ENCODE results near the gene TEX28.
"Not testable (repeated sequence)": the region's sequence is repeated elsewhere in the genome, so short reads cannot be mapped to it uniquely, and the experiment has no call there.

TEX28 gene

DNA sequence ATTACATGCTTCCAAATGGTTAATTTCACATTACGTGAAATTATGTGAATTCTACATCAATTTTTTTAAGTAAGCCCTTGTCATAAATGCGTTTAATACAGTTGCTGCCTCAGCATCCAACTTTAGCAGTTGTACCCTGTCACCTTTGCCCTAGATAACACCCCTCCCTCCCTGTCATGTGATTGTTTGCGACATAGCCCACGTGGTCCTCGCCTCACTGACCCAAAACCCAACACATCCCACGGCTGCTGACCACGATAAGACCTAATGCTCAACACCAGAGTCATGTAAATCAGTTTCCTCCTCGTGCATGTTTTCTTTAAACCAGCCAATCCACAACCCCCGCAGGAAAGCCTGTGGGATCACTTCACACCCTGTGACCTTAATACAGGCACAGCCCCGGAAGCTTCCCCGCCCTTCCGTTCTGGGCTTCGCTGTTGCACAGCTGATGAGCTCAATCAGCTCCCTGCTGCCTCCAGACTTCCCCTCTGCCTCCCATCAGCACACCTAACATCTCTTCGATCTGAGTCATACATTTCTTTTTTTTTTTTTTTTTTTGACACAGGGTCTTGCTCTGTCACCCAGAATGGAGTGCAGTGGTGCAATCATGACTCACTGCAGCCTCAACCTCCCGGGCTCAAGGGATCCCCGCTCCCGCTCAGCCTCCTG, 47.4 kb downstream of the TEX28 start:
- DNase-seq (ENCODE audit: low read depth), result not testable (repeated sequence)

DNA sequence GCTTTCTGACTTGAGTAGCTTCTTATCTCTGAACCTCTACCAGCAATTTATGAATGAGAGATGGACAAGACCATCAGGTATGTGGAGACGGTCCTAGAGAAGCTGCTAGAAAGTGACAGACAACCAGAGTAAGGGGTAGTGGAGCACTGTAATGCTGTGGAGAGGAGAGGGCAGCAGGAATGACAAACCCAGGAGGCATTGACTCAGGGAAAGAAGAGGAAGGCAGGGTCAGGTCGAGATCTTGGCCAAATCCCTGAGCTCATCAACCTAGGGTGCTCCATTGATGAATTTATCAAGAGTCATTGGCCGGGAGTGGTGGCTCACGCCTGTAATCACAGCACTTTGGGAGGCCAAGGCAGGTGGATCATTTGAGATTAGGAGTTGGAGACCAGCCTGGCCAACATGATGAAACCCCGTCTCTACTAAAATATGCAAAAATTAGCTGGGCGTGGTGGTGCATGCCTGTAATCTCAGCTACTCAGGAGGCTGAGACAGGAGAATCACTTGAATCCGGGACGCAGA, 54.9 kb downstream of the TEX28 start:
- not testable (repeated sequence) for DNase-seq (ENCODE audit: low read depth)

DNA sequence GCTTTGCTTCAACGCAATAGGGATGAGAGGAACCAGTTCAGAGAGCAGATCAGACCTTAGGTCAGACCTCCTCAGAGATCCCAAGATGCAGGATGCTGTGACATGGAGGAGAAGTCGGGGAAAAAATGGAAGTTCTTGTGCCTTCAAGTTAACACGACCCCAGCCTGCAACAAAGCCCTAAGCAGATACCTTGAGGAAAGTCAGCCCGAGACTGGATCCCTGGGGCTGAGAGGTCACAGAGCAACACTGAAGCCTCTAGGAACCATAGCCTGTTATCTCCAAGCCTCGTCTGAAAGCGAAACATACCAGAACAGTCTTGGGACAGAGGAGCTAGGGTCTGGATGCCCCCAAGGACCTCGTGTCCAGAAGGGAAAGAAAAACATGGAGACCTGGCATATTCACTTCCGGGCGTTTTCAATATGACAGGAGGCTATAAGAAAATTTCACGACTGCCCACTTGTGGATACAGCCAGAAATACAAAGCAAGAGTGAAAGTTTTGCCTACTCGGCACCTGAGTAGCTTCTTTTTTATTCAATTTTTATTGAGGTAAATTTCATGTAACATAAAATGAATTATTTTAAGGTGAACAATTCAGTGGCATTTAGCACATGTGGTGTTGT, 55.9 kb downstream of the TEX28 start:
- not testable (repeated sequence) for DNase-seq (ENCODE audit: low read depth)

DNA sequence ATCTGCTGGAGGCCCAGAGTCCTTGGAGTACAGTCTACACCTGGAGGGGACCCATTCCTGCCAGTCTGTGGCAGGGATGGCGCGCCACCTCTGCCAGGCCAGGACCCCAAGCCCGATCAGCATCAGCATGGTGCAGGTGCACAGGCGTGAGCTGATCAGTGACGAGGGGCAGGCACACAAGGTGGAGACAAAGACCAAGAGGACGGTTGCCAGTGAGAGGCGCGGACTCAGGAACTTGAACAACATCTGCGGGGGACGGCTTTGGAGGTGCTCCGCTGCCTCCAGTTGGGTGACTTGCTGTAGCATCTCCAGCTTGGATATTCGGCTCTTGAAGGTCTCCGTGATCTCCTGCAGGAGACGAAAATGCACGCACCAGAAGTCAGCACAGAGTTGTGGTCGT, 61.3 kb downstream of the TEX28 start:
- not testable (repeated sequence) for DNase-seq (ENCODE audit: low read depth)

DNA sequence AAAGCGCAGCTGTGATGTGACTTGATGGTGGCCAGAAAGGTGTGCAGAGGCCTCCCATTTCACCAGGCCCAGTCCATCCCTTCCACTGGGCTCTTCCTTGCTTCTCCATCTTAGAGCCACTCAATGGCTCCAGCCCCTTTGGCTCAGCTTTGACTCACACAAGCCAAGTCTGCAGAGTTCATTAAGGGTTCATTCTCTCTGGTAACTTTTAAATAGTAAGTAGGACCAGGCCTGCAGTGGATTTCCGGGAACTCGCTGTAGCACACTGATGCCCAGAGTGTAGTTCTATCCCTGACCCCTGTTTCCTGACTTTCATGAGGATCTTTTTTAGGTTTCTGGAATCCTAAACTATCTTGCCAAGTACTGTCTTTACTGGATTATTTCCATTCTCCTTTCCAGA, 63.5 kb downstream of the TEX28 start:
- not testable (repeated sequence) for DNase-seq (ENCODE audit: low read depth)

DNA sequence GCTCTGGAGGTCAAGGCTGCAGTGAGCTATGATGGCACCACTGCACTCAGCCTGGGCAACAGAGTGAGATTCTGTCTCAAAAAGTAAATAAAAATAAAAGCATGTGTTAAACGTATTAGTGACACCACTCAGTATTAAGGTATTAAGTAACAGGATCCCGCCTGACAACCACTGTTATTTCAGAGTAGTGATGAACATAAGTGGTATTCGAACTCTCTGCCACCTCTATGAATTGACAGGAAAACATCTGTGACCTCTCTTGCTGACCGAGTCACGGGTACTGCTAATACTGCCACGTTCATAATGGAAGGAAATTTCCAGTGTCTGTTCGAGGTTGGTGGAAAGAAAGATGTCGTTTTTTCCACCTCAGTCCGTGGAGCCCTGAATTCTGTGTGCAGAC, 68.2 kb downstream of the TEX28 start:
- DNase-seq (ENCODE audit: low read depth), result not testable (repeated sequence)

DNA sequence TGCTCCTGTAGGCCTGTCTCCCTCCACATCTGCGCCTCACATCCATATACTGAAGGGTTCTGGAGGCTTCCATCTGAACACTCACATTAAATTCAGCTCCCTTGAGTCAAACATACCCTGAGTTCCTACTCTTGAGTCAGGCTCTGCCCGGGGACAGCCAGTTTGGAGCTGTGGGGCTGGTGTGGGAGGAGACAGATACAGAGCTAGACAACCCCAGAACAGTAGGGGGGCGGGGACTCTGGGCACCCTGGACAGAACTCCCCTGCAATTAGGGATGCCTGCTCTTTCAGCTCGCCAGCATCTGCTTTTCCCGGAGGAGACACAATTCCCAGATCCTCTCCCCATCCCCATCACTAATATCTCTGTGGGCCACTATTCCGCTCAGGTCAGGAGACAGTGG, 69.6 kb downstream of the TEX28 start:
- not testable (repeated sequence) for DNase-seq (ENCODE audit: low read depth)

Data from GM04503 (cell line).